HG03175 (cell line): ENCODE measurements around the gene UQCRHL.

Source experiments
- ATAC-seq: cut with Tn5 transposase; IDR thresholded peaks from one replicate; pipeline ENCODE4 v1.9.1; 2021; ENCODE audit warnings: mild to moderate bottlenecking, moderate library complexity; ENCODE audit not compliant: unreplicated experiment

Gene UQCRHL

GRCh38 chr1:15760520-15761211, 46.8 kb downstream of the UQCRHL start:
- ATAC-seq, result no peak

GRCh38 chr1:15758953-15759661, 48.3 kb downstream of the UQCRHL start:
- no peak for ATAC-seq

- ATAC-seq, result no peak
Observed at GRCh38 chr1:15758343-15758931, 49.0 kb downstream of the UQCRHL start, which contains the start of gene FBLIM1. FBLIM1 (plus strand) TSS chr1:15758795; CDS start chr1:15764984, 6,189 bp downstream.

DNA sequence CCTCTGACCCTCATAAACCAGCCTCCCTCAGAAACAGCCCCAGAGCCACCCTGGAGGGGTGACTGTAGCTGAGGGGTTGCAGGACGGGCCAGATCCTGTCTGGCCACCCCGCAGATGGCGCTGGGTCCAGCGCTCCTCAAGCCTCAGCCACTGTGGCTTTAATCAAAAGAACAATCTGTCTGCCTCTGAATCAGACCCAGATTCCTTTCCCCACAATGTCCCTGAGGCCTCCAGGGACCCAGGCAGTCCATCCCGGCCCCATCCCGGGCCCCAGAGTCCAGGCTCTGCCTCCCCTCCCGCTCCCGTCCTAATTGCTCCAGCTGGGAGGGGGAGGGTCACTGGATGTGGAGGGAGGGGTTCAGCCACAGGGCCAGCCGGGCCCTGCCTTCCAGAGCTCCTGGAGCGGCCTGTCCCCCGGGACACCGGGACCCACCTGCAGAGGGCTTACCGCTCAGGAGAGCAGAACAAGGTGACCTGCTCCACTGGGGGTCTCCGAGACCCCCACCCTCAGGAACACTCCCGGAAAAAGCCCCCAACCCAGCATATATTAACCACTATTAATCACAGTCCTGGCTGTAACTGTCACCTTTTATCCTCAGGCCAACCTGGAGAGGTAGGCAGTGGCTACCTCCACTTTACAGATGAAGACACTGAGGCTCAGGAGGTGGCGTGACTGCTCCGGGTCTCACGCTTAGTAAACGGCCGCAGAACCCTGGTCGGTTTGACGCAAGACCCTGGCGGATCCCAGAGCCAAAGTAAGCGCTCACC, 49.7 kb downstream of the UQCRHL start:
- no peak for ATAC-seq
